ENCODE measurements around the gene HDAC5. TPM values are rescaled to one million over a fixed set of nuclear protein-coding genes. Genes with fewer than 3 reads are reported as not detected.

Gene HDAC5
- total RNA-seq, 3 donors from 2014 or later (not counting 1 experiment from before 2014, with no cell fraction given) = 79.2 to 100 (median 91.9) TPM

- Histone ChIP-seq H3K27ac (ENCODE audit: low read length) (no peak overlapping the region), H3K27me3 (ENCODE audit: control insufficient read depth, insufficient read depth, low read length) (no peaks in the 10 kb centered on the region), H3K4me3 (ENCODE audit: low read length) (no peak overlapping the region), H3K36me3 (ENCODE audit: control insufficient read depth, insufficient read depth, low read length) (peaks cover 30% of the 10 kb centered on the region), H3K4me1 (ENCODE audit: control insufficient read depth, insufficient read depth, low read length) (peaks cover 13% of the 10 kb centered on the region), H3K9me3 (ENCODE audit: control insufficient read depth, insufficient read depth, low read length) (no peaks in the 10 kb centered on the region)
- H3K27me3 Mint-ChIP-seq (ENCODE audit: low read depth in 2 of 2) = no peaks in the 10 kb centered on the region
- 96% methylated on average over 13 of the region's 14 CpGs for WGBS (ENCODE audit: insufficient coverage)
- H3K27ac Mint-ChIP-seq = peak overlapping the region in 1 of 2 donors; percentile 51
- DNase-seq (no peak), ATAC-seq (no peak)
- intact Hi-C loops (cut with micrococcal nuclease) = no loop called here
- TF ChIP-seq, protein P1, sequence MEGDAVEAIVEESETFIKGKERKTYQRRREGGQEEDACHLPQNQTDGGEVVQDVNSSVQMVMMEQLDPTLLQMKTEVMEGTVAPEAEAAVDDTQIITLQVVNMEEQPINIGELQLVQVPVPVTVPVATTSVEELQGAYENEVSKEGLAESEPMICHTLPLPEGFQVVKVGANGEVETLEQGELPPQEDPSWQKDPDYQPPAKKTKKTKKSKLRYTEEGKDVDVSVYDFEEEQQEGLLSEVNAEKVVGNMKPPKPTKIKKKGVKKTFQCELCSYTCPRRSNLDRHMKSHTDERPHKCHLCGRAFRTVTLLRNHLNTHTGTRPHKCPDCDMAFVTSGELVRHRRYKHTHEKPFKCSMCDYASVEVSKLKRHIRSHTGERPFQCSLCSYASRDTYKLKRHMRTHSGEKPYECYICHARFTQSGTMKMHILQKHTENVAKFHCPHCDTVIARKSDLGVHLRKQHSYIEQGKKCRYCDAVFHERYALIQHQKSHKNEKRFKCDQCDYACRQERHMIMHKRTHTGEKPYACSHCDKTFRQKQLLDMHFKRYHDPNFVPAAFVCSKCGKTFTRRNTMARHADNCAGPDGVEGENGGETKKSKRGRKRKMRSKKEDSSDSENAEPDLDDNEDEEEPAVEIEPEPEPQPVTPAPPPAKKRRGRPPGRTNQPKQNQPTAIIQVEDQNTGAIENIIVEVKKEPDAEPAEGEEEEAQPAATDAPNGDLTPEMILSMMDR (IDR thresholded peaks at IDR 0.05) = no peak
- no peaks in the 10 kb centered on the region for H3K36me3 Mint-ChIP-seq
- peaks cover 0 to 14% of the 10 kb centered on the region in 2 donors for H3K4me1 Mint-ChIP-seq
- H3K4me3 Mint-ChIP-seq = no peak overlapping the region
- H3K9me3 Mint-ChIP-seq = no peaks in the 10 kb centered on the region
These were observed 32.0 kb downstream of the HDAC5 start for GRCh38 chr17:44091200-44091997.

- TF ChIP-seq, protein P1 (IDR thresholded peaks at IDR 0.05) = no peak
- Mint-ChIP-seq H3K4me1 (peaks cover 0 to 8% of the 10 kb centered on the region in 2 donors), H3K27ac (peak overlapping the region in 1 of 2 donors; percentile 12), H3K4me3 (no peak overlapping the region), H3K36me3 (no peaks in the 10 kb centered on the region), H3K9me3 (no peaks in the 10 kb centered on the region), H3K27me3 (ENCODE audit: low read depth in 2 of 2) (no peaks in the 10 kb centered on the region)
- DNase-seq (no peak), ATAC-seq (no peak)
- intact Hi-C loops (cut with micrococcal nuclease) = no loop called here
- Histone ChIP-seq H3K27me3 (ENCODE audit: control insufficient read depth, insufficient read depth, low read length) (no peaks in the 10 kb centered on the region), H3K9me3 (ENCODE audit: control insufficient read depth, insufficient read depth, low read length) (no peaks in the 10 kb centered on the region), H3K36me3 (ENCODE audit: control insufficient read depth, insufficient read depth, low read length) (peaks cover 48% of the 10 kb centered on the region), H3K27ac (ENCODE audit: low read length) (no peak overlapping the region), H3K4me1 (ENCODE audit: control insufficient read depth, insufficient read depth, low read length) (no peaks in the 10 kb centered on the region), H3K4me3 (ENCODE audit: low read length) (no peak overlapping the region)
- 96% methylated on average over 16 of the region's 16 CpGs for WGBS (ENCODE audit: insufficient coverage)
These were observed 35.2 kb downstream of the HDAC5 start for GRCh38 chr17:44088254-44088653.

- no peaks in the 10 kb centered on the region for H3K27me3 Mint-ChIP-seq (ENCODE audit: low read depth in 2 of 2)
- TF ChIP-seq, protein P1 (IDR thresholded peaks at IDR 0.05) = no peak
- intact Hi-C loops (cut with micrococcal nuclease) = no loop called here
- no peaks in the 10 kb centered on the region for H3K9me3 Mint-ChIP-seq
- H3K4me3 ChIP-seq (ENCODE audit: low read length) = no peak overlapping the region
- H3K36me3 ChIP-seq (ENCODE audit: control insufficient read depth, insufficient read depth, low read length) = peaks cover 49% of the 10 kb centered on the region
- no peak overlapping the region for H3K4me3 Mint-ChIP-seq
- no peak overlapping the region for H3K27ac Mint-ChIP-seq
- DNase-seq (no peak), ATAC-seq (no peak)
- no peaks in the 10 kb centered on the region for H3K36me3 Mint-ChIP-seq
- no peak overlapping the region for H3K27ac ChIP-seq (ENCODE audit: low read length)
- H3K4me1 Mint-ChIP-seq = peaks cover 0 to 8% of the 10 kb centered on the region in 2 donors
- no peaks in the 10 kb centered on the region for H3K4me1 ChIP-seq (ENCODE audit: control insufficient read depth, insufficient read depth, low read length)
- H3K27me3 ChIP-seq (ENCODE audit: control insufficient read depth, insufficient read depth, low read length) = no peaks in the 10 kb centered on the region
- 89% methylated on average over 6 of the region's 8 CpGs for WGBS (ENCODE audit: insufficient coverage)
- no peaks in the 10 kb centered on the region for H3K9me3 ChIP-seq (ENCODE audit: control insufficient read depth, insufficient read depth, low read length)
These were observed 36.1 kb downstream of the HDAC5 start for GRCh38 chr17:44087319-44087718.

Data from natural killer cell (primary cell).